Body of pancreas (tissue), 4 donors: ENCODE data around the gene HNRNPA2B1.

Experiments
- CTCF ChIP-seq, 7 experiments: fragments of 450-650 bp in 4 of 7; fragments of 200-600 bp in 3 of 7; sonication (generic) in 3 of 7; IDR thresholded peaks; one replicate each; pipeline ENCODE4 v1.5.1; 2016 to 2019; ENCODE audit warnings: antibody characterized with exemption in 7 of 7
- POLR2A ChIP-seq, 3 donors: fragments of 450-650 bp; IDR thresholded peaks; one replicate each; pipeline ENCODE4 v1.6.1; 2016; ENCODE audit warnings: antibody characterized with exemption in 3 of 3, mild to moderate bottlenecking in 2 of 3

- TF ChIP-seq CTCF (IDR thresholded peaks at IDR 0.05) (no peak), POLR2A (IDR thresholded peaks at IDR 0.05) (no peak)
Measured at GRCh38 chr7:26160896-26161295, 39.6 kb downstream of the HNRNPA2B1 start.
